ENCODE measurements around the gene MRFAP1L1.
"Not testable (repeated sequence)": the region's sequence is repeated elsewhere in the genome, so short reads cannot be mapped to it uniquely, and the experiment has no call there.

The MRFAP1L1 gene

GRCh38 chr4:6725427-6725961 is 15.8 kb upstream of the MRFAP1L1 start:
- not testable (repeated sequence) for H3K9me3 ChIP-seq (ENCODE audit: control insufficient read depth, insufficient read depth, low read length); DNase-seq (ENCODE audit: low read depth, low spot score); H3K27me3 ChIP-seq (ENCODE audit: control insufficient read depth, insufficient read depth, low read length); H3K4me1 ChIP-seq (ENCODE audit: control insufficient read depth, insufficient read depth, low read length); H3K36me3 ChIP-seq (ENCODE audit: control insufficient read depth, insufficient read depth, low read length); H3K4me3 ChIP-seq (ENCODE audit: low read length); H3K27ac ChIP-seq (ENCODE audit: low read length)
- WGBS (ENCODE audit: insufficient coverage, insufficient read length), result 100% methylated on average over 11 of the region's 16 CpGs

- H3K27me3 ChIP-seq (ENCODE audit: control insufficient read depth, insufficient read depth, low read length), result no peaks in the 10 kb centered on the region
- no peak for DNase-seq (ENCODE audit: low read depth, low spot score)
- H3K9me3 ChIP-seq (ENCODE audit: control insufficient read depth, insufficient read depth, low read length), result no peaks in the 10 kb centered on the region
- no peaks in the 10 kb centered on the region for H3K4me1 ChIP-seq (ENCODE audit: control insufficient read depth, insufficient read depth, low read length)
- WGBS (ENCODE audit: insufficient coverage, insufficient read length), result no CpG with 5 or more reads among the region's 21 CpGs
- H3K4me3 ChIP-seq (ENCODE audit: low read length), result no peak overlapping the region
- no peaks in the 10 kb centered on the region for H3K36me3 ChIP-seq (ENCODE audit: control insufficient read depth, insufficient read depth, low read length)
- H3K27ac ChIP-seq (ENCODE audit: low read length), result no peak overlapping the region
Measured at GRCh38 chr4:6724421-6725111, 14.9 kb upstream of the MRFAP1L1 start.

GRCh38 chr4:6723851-6724250 is 14.2 kb upstream of the MRFAP1L1 start:
- H3K4me3 ChIP-seq (ENCODE audit: low read length), result no peak overlapping the region
- no peaks in the 10 kb centered on the region for H3K36me3 ChIP-seq (ENCODE audit: control insufficient read depth, insufficient read depth, low read length)
- no peak for DNase-seq (ENCODE audit: low read depth, low spot score)
- no peaks in the 10 kb centered on the region for H3K27me3 ChIP-seq (ENCODE audit: control insufficient read depth, insufficient read depth, low read length)
- no peak overlapping the region for H3K27ac ChIP-seq (ENCODE audit: low read length)
- no peaks in the 10 kb centered on the region for H3K9me3 ChIP-seq (ENCODE audit: control insufficient read depth, insufficient read depth, low read length)
- H3K4me1 ChIP-seq (ENCODE audit: control insufficient read depth, insufficient read depth, low read length), result no peaks in the 10 kb centered on the region
- WGBS (ENCODE audit: insufficient coverage, insufficient read length), result no CpG with 5 or more reads among the region's 8 CpGs

- H3K4me1 ChIP-seq (ENCODE audit: control insufficient read depth, insufficient read depth, low read length), result no peaks in the 10 kb centered on the region
- no peak overlapping the region for H3K27ac ChIP-seq (ENCODE audit: low read length)
- no CpG with 5 or more reads among the region's 12 CpGs for WGBS (ENCODE audit: insufficient coverage, insufficient read length)
- no peak overlapping the region for H3K4me3 ChIP-seq (ENCODE audit: low read length)
- H3K36me3 ChIP-seq (ENCODE audit: control insufficient read depth, insufficient read depth, low read length), result no peaks in the 10 kb centered on the region
- H3K27me3 ChIP-seq (ENCODE audit: control insufficient read depth, insufficient read depth, low read length), result no peaks in the 10 kb centered on the region
- DNase-seq (ENCODE audit: low read depth, low spot score), result no peak
- no peaks in the 10 kb centered on the region for H3K9me3 ChIP-seq (ENCODE audit: control insufficient read depth, insufficient read depth, low read length)
Measured at GRCh38 chr4:6722891-6723290, 13.2 kb upstream of the MRFAP1L1 start.

- DNase-seq (ENCODE audit: low read depth, low spot score), result no peak
Measured at GRCh38 chr4:6721121-6721520, 11.5 kb upstream of the MRFAP1L1 start.

GRCh38 chr4:6720202-6720699 is 10.6 kb upstream of the MRFAP1L1 start:
- WGBS (ENCODE audit: insufficient coverage, insufficient read length), result no CpG with 5 or more reads among the region's 14 CpGs
- no peak for DNase-seq (ENCODE audit: low read depth, low spot score)
- no peaks in the 10 kb centered on the region; the same call in 1 of the 2 replicates for H3K4me1 ChIP-seq (ENCODE audit: control insufficient read depth, insufficient read depth, low read length)
- H3K4me3 ChIP-seq (ENCODE audit: low read length), result no peak overlapping the region
- H3K27me3 ChIP-seq (ENCODE audit: control insufficient read depth, insufficient read depth, low read length), result no peaks in the 10 kb centered on the region
- no peaks in the 10 kb centered on the region for H3K36me3 ChIP-seq (ENCODE audit: control insufficient read depth, insufficient read depth, low read length)
- H3K27ac ChIP-seq (ENCODE audit: low read length), result no peak overlapping the region
- H3K9me3 ChIP-seq (ENCODE audit: control insufficient read depth, insufficient read depth, low read length), result no peaks in the 10 kb centered on the region

More at GRCh38 chr4:6721121-6721520, 11.5 kb upstream of the MRFAP1L1 start:
- H3K27ac ChIP-seq (ENCODE audit: low read length), result no peak overlapping the region
- H3K4me3 ChIP-seq (ENCODE audit: low read length), result no peak overlapping the region
- H3K9me3 ChIP-seq (ENCODE audit: control insufficient read depth, insufficient read depth, low read length), result no peaks in the 10 kb centered on the region
- H3K36me3 ChIP-seq (ENCODE audit: control insufficient read depth, insufficient read depth, low read length), result no peaks in the 10 kb centered on the region
- H3K27me3 ChIP-seq (ENCODE audit: control insufficient read depth, insufficient read depth, low read length), result no peaks in the 10 kb centered on the region
- no CpG with 5 or more reads among the region's 10 CpGs for WGBS (ENCODE audit: insufficient coverage, insufficient read length)
- H3K4me1 ChIP-seq (ENCODE audit: control insufficient read depth, insufficient read depth, low read length), result no peaks in the 10 kb centered on the region

GRCh38 chr4:6719611-6720179 is 10.0 kb upstream of the MRFAP1L1 start:
- DNase-seq (ENCODE audit: low read depth, low spot score), result no peak
- H3K4me1 ChIP-seq (ENCODE audit: control insufficient read depth, insufficient read depth, low read length), result no peaks in the 10 kb centered on the region; the same call in 1 of the 2 replicates
- WGBS (ENCODE audit: insufficient coverage, insufficient read length), result no CpG with 5 or more reads among the region's 8 CpGs

GRCh38 chr4:6718932-6719610 is 9.4 kb upstream of the MRFAP1L1 start:
- no CpG with 5 or more reads among the region's 7 CpGs for WGBS (ENCODE audit: insufficient coverage, insufficient read length)
- Histone ChIP-seq H3K36me3 (ENCODE audit: control insufficient read depth, insufficient read depth, low read length) (no peaks in the 10 kb centered on the region), H3K27ac (ENCODE audit: low read length) (no peak overlapping the region), H3K4me1 (ENCODE audit: control insufficient read depth, insufficient read depth, low read length) (no peaks in the 10 kb centered on the region; the same call in 1 of the 2 replicates), H3K27me3 (ENCODE audit: control insufficient read depth, insufficient read depth, low read length) (no peaks in the 10 kb centered on the region), H3K9me3 (ENCODE audit: control insufficient read depth, insufficient read depth, low read length) (no peaks in the 10 kb centered on the region), H3K4me3 (ENCODE audit: low read length) (no peak overlapping the region)
- no peak for DNase-seq (ENCODE audit: low read depth, low spot score)

More at GRCh38 chr4:6719611-6720179, 10.0 kb upstream of the MRFAP1L1 start:
- no peaks in the 10 kb centered on the region for H3K27me3 ChIP-seq (ENCODE audit: control insufficient read depth, insufficient read depth, low read length)
- no peak overlapping the region for H3K27ac ChIP-seq (ENCODE audit: low read length)
- H3K36me3 ChIP-seq (ENCODE audit: control insufficient read depth, insufficient read depth, low read length), result no peaks in the 10 kb centered on the region
- no peaks in the 10 kb centered on the region for H3K9me3 ChIP-seq (ENCODE audit: control insufficient read depth, insufficient read depth, low read length)
- no peak overlapping the region for H3K4me3 ChIP-seq (ENCODE audit: low read length)

GRCh38 chr4:6716958-6717655 is 7.4 kb upstream of the MRFAP1L1 start:
- no peak for DNase-seq (ENCODE audit: low read depth, low spot score)
- Histone ChIP-seq H3K9me3 (ENCODE audit: control insufficient read depth, insufficient read depth, low read length) (no peaks in the 10 kb centered on the region), H3K4me1 (ENCODE audit: control insufficient read depth, insufficient read depth, low read length) (no peaks in the 10 kb centered on the region; the same call in 1 of the 2 replicates), H3K36me3 (ENCODE audit: control insufficient read depth, insufficient read depth, low read length) (no peaks in the 10 kb centered on the region), H3K4me3 (ENCODE audit: low read length) (peak overlapping the region; percentile 88; the same call in 1 of the 2 replicates), H3K27me3 (ENCODE audit: control insufficient read depth, insufficient read depth, low read length) (no peaks in the 10 kb centered on the region), H3K27ac (ENCODE audit: low read length) (no peak overlapping the region)
- no CpG with 5 or more reads among the region's 7 CpGs for WGBS (ENCODE audit: insufficient coverage, insufficient read length)
